ENCODE results near the gene SPIN1. TPM values are rescaled to one million over a fixed set of nuclear protein-coding genes. Genes with fewer than 3 reads are reported as not detected.

The SPIN1 gene
- total and polyA plus RNA-seq, 2 donors (not counting 3 experiments of a cell fraction or from before 2014, with no cell fraction given): 38.1 to 56.8 TPM

DNA sequence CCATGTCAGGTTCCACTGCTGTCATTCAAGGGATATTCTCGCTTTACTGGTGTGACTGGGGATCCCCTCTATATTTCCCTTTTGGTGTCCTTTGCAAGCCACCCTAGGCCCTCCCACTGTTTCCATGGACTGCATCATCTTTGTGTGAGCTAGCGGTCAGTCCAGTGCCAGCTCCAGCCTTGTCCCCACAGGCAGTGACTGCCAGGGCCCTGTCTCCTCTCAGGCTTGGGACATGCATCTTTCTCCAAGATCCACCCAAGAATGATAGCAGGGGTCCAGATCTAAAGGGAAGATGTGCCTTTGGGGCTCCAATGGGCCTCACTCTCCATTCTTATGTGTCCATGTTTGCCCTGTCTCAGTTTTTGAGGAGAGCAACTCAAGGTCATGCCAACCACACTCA is 109.0 kb downstream of the SPIN1 start:
- Histone ChIP-seq H3K27me3 (ENCODE audit: control insufficient read depth in 2 of 2, insufficient read depth in 2 of 2, low read length in 2 of 2) (no peaks in the 10 kb centered on the region), H3K4me2 (ENCODE audit: insufficient read depth, low read length) (no peak overlapping the region), H4K20me1 (replicated peaks; ENCODE audit: control insufficient read depth, extremely low read depth, insufficient read depth, low read length) (no peaks in the 10 kb centered on the region), H3K9me1 (replicated peaks; ENCODE audit: control insufficient read depth, extremely low read depth, insufficient read depth, low read length) (no peaks in the 10 kb centered on the region), H3K36me3 (ENCODE audit: control insufficient read depth in 2 of 2, extremely low read depth in 1 of 2, insufficient read depth in 2 of 2, low read length in 2 of 2) (no peaks in the 10 kb centered on the region), H3K79me2 (ENCODE audit: control insufficient read depth, insufficient read depth, low read length) (no peaks in the 10 kb centered on the region), H3K9me3 (replicated peaks; ENCODE audit: control insufficient read depth, insufficient read depth, low read length) (no peaks in the 10 kb centered on the region), H3K4me1 (ENCODE audit: control insufficient read depth, extremely low read depth, insufficient read depth, low read length) (no peaks in the 10 kb centered on the region), H3K9ac (replicated peaks; ENCODE audit: extremely low read depth, insufficient read depth, low read length) (no peak overlapping the region), H3K27ac (ENCODE audit: insufficient read depth, low read depth, low read length) (no peak overlapping the region), H2AFZ (ENCODE audit: low read depth, low read length) (no peak overlapping the region), H3K4me3 (replicated peaks in 1 of 3; ENCODE audit: insufficient read depth in 1 of 3, low read depth in 1 of 3, low read length in 3 of 3) (no peak overlapping the region)
- ChIA-PET CTCF (no interaction called here), POLR2A (no interaction called here)
- FAIRE-seq (no peak), DNase-seq (ENCODE audit: low read depth, low spot score) (no peak)
- intact Hi-C loops (cut with micrococcal nuclease): no loop called here
- TF ChIP-seq POLR2A (IDR thresholded peaks at IDR 0.05; ENCODE audit: low read depth, low read length) (no peak), CTCF (IDR thresholded peaks at IDR 0.05; ENCODE audit: extremely low read depth in 1 of 2, insufficient read depth in 1 of 2, low read depth in 1 of 2, low read length in 2 of 2) (no peak), JUN (IDR thresholded peaks at IDR 0.05; ENCODE audit: borderline replicate concordance, insufficient read depth, insufficient read length, low read depth) (no peak), FOS (IDR thresholded peaks at IDR 0.05; ENCODE audit: borderline replicate concordance, insufficient read depth, low read length) (no peak), MYC (IDR thresholded peaks at IDR 0.05; ENCODE audit: low read depth, low read length) (no peak), EZH2 (IDR thresholded peaks at IDR 0.05; ENCODE audit: borderline replicate concordance, low read depth, low read length, severe bottlenecking) (no peak), POLR2AphosphoS5 (IDR thresholded peaks at IDR 0.05; ENCODE audit: insufficient read depth, low read depth, low read length) (no peak), MAX (IDR thresholded peaks at IDR 0.05; ENCODE audit: insufficient read depth, insufficient read length) (no peak), GATA2 (IDR thresholded peaks at IDR 0.05; ENCODE audit: insufficient read depth, insufficient read length, low read depth, low read length) (no peak)
- dilution Hi-C loops (cut with MboI; ENCODE audit: extremely low pct_ligation_motif_present, low sequenced_read_pairs): no loop called here
- BruUV-seq (replicated peaks): no TSS peak
